Measurements from ENCODE around the gene SIRPB2.

SIRPB2 gene

GRCh38 chr20:1437235-1437904, 53.9 kb downstream of the SIRPB2 start:
- DNase-seq = peak; percentile 81

- DNase-seq = no peak
Measured at GRCh38 chr20:1436263-1436662, 55.0 kb downstream of the SIRPB2 start.

GRCh38 chr20:1435337-1435699, 55.9 kb downstream of the SIRPB2 start:
- no peak for DNase-seq

GRCh38 chr20:1434571-1435336, 56.5 kb downstream of the SIRPB2 start:
- DNase-seq = peak; percentile 83

- no peak for DNase-seq
Measured at GRCh38 chr20:1431158-1431557, 60.1 kb downstream of the SIRPB2 start.

- DNase-seq = no peak
Measured at GRCh38 chr20:1430004-1430451, 61.2 kb downstream of the SIRPB2 start.

- DNase-seq = no peak
Measured at GRCh38 chr20:1429143-1429728, 62.0 kb downstream of the SIRPB2 start.

GRCh38 chr20:1427457-1428054, 63.7 kb downstream of the SIRPB2 start:
- no peak for DNase-seq

GRCh38 chr20:1426231-1426849, 64.9 kb downstream of the SIRPB2 start:
- DNase-seq = no peak
